GM12801 (cell line): Measurements from ENCODE around the gene TEX26.

Experiments used
- CTCF ChIP-seq: IDR thresholded peaks from one replicate; pipeline ENCODE4 v1.5.1; 2011; ENCODE audit warnings: control low read depth; ENCODE audit not compliant: insufficient read length; ENCODE audit errors: extremely low read depth

TEX26 gene

DNA sequence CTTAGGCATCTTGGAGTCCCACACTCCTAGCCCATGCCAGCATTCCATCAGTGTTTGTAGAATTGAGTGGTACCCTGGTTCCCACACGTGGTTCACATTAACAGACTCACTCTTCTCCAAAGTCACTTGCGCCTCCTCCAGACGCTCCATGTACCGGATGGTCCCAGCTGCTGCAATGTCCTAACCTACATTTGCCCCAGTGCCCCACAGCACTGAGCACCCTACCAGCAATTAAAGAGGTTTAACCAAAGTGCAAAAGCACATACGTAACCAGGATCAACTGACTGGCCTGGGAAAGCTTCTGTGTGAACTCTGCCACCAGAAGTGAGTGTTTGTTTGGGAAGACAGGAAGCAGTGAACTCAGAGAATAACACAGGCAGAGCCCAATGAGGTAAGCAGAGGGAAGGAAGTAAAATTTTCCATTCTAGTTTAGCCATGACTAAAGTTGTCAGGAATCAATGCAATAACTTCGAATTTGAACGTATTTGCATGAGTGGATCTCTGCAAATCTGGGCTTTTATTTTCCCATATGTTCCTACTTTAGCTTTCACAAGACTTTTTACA lies 33.7 kb upstream of the TEX26 start:
- TF ChIP-seq CTCF = no peak

DNA sequence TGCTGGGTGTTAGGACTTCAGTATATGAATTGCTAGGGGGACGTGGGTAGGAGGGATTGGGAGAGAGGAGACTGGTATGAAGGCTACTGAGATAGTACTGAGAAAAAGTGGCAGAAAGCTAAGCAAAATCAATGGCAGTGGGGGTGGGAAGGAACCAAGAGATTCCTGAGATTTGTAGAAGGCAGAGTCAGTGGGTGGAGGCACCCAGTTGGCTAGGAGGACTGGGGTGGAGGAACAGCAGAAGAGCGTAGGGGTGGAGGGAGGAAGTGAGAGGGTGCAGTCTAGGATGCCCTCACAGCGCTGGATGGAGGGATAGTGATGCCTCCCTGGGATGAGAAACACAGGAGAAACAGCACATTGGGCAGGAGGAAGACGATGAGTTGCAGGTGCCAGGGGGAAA lies 32.0 kb upstream of the TEX26 start:
- TF ChIP-seq CTCF = no peak

GRCh38 chr13:30900952-30901749 lies 31.3 kb upstream of the TEX26 start:
- no peak for TF ChIP-seq CTCF

DNA sequence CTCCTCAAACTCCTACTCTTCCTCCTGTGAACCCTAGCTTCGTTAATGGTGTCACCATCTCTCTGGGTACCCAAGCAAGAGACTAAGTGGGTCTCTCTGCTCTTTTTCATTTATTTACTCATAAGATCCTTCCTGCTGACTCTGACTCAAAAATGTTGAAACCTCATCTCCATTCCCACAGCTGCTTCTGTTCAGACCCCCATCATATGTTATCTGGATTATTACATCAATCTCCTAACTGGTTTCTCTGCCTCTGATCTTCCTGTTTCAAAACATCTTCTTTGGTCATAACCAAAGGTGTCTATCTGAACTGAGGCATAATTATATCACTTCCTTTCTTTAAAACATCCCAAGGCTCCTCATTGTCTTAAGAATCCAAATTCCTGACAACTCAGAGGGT lies 28.4 kb upstream of the TEX26 start:
- no peak for TF ChIP-seq CTCF

DNA sequence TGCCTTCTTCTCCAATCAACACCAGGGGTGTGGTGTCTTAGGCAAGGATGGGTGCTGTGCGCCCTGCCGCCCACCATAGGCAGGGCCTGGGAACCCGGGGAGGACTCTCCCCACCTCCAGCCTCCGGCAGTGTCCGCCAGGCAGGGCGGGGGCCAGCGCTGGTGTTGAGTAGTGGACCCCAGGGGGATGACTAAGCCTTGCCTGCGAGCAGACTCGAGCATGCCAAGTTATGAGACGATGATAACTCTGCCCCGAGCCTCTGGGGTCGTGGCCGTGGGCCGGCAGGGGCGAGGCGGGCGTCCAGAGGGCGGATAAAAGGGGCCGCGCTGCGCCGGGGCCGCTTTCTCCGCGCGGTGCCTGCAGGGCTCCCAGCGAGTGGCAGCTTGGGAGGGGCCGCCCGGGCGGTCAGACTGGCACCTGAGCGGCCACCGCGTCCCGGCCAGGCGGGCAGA lies 26.5 kb upstream of the TEX26 start, which contains the start of gene MEDAG:
Gene MEDAG, plus strand, starts transcription at position 340 of the 452 bp plus-strand sequence. CDS start 245 bp downstream, outside the sequence.
- no peak for TF ChIP-seq CTCF

DNA sequence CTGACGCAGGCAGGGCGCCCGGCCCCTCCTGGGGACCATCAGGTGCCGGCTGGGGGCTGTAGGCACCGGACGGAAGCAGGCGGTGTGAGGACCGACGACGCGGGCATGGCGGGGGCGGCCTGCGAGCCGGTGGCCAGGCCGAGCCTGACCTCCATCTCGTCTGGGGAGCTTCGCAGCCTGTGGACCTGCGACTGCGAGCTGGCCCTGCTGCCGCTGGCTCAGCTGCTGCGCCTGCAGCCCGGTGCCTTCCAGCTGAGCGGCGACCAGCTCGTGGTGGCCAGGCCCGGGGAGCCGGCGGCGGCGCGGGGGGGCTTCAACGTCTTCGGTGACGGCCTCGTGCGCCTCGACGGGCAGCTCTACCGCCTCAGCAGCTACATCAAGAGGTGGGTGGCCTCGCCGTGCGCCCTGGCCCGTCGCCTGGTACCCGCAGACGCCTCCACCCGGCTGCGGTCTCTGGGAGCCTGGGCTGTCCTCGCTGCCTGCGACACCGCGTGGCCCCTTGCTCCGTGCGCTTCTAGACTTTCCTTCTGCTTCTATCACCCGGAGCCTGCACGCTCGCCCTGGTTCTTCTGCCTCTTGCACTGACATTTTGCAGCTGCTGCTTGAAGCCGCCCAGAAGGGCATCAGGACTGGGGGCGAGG lies 25.9 kb upstream of the TEX26 start:
- no peak for TF ChIP-seq CTCF

DNA sequence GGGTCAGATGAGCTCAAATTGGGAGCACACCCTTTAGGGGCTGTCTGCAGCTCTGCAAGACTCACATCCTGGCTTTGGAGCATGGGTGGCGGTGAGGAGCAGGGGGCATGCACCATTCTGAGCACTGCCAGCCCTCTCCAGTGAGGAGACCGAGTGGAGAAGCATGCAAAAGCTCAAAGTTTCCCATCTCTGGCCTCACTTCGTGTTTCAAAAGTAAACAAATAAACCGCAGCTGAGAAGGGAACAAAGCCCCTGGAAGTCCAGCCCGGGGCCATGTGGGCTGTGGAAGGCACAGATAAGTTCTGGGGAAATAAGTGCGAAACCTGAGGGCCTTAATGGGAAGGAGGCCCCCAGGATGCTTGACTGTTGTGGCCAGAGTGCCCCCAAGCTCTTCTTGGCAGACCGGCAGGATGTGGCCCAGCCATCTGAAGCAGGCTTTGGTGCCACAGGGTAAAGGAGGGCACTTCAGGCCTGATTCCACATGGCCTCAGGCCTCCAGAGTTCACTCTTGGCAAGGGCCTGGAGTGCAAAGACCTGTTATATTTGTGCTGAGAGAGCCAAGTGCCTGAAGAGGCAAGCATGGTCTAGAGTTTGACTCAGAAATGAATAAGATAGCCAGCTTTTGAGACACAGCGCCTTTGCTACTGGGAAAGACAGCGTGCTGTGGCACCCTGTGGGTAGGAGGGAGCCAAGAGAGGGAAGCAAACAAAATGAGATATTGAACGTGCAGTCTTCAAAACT lies 25.2 kb upstream of the TEX26 start:
- no peak for TF ChIP-seq CTCF
